Measurements from ENCODE around the gene TANC1.

DNA sequence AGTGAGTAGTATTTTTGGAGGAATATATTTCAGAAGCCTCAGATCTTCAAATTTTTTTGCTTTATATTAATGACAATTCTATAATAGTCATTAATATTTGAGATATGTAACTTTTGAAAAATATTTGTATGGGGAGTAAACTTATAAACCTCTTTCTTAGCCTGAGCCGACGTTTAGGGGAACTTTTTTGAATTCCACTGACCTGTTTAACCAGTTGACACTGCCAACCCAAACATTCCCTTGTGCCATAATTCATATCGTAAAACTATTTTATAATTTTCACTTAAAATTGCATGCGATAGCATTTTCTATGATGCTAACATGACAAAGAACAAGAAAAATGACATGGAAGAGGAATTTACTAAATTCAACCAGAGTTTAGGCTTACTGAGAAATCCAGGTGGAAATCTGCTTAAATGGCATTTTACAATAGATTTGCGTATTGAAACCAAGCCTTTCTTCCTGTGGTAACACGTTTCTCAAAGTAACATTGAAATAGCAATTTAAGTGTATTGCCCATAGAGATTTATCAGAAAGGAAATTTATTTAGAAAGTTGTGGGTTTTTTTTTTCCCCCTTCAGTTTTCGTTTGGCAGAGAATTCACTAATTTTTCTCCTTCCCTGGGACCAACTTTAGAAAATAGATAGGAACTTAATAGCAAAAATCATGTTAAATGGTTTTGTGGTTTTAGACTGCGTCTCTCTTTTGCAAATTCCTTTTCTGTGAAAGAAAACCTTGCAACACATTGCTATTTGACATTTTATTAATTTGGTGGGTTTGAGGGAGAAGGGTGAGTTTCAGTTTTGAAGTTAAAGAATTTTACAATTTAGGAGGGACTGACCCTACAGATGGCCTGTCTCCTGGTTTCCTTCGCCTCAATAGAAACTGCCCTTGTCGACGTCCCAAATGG lies 77.4 kb downstream of the TANC1 start:
- TF ChIP-seq, protein P1, sequence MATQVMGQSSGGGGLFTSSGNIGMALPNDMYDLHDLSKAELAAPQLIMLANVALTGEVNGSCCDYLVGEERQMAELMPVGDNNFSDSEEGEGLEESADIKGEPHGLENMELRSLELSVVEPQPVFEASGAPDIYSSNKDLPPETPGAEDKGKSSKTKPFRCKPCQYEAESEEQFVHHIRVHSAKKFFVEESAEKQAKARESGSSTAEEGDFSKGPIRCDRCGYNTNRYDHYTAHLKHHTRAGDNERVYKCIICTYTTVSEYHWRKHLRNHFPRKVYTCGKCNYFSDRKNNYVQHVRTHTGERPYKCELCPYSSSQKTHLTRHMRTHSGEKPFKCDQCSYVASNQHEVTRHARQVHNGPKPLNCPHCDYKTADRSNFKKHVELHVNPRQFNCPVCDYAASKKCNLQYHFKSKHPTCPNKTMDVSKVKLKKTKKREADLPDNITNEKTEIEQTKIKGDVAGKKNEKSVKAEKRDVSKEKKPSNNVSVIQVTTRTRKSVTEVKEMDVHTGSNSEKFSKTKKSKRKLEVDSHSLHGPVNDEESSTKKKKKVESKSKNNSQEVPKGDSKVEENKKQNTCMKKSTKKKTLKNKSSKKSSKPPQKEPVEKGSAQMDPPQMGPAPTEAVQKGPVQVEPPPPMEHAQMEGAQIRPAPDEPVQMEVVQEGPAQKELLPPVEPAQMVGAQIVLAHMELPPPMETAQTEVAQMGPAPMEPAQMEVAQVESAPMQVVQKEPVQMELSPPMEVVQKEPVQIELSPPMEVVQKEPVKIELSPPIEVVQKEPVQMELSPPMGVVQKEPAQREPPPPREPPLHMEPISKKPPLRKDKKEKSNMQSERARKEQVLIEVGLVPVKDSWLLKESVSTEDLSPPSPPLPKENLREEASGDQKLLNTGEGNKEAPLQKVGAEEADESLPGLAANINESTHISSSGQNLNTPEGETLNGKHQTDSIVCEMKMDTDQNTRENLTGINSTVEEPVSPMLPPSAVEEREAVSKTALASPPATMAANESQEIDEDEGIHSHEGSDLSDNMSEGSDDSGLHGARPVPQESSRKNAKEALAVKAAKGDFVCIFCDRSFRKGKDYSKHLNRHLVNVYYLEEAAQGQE (IDR thresholded peaks at IDR 0.05; ENCODE audit: insufficient read depth in 1 of 2, low read depth in 2 of 2, low read length in 2 of 2) = no peak
- no peak for TF ChIP-seq POLR2AphosphoS5 (IDR thresholded peaks at IDR 0.05; ENCODE audit: low read depth, low read length)
- no peak for TF ChIP-seq TAF1 (IDR thresholded peaks at IDR 0.05; ENCODE audit: borderline replicate concordance, insufficient read depth, low read length)

All from PFSK-1 (cell line).